Kidney glomerular epithelial cell (primary cell): ENCODE data around the gene BTN2A1.
"Not testable (repeated sequence)": the region's sequence is repeated elsewhere in the genome, so short reads cannot be mapped to it uniquely, and the experiment has no call there.

Experiments used
- DNase-seq: peaks from one replicate; lab custom pipeline; 2025; lab: John Stamatoyannopoulos, UW

The BTN2A1 gene

GRCh38 chr6:26493258-26493657 is 35.5 kb downstream of the BTN2A1 start:
- peak; percentile 12 for DNase-seq

- no peak for DNase-seq
Measured at GRCh38 chr6:26494117-26494516, 36.4 kb downstream of the BTN2A1 start.

- DNase-seq: no peak
Measured at GRCh38 chr6:26495281-26495680, 37.5 kb downstream of the BTN2A1 start.

- DNase-seq: no peak
Measured at GRCh38 chr6:26497610-26498009, 39.9 kb downstream of the BTN2A1 start.

- no peak for DNase-seq
Measured at GRCh38 chr6:26500102-26500501, 42.3 kb downstream of the BTN2A1 start, which contains the start of gene BTN1A1. BTN1A1 (plus strand) TSS chr6:26500303; CDS start chr6:26501287, 984 bp downstream.

GRCh38 chr6:26501482-26501986 is 43.8 kb downstream of the BTN2A1 start:
- DNase-seq: no peak

- peak; percentile 49 for DNase-seq
Measured at GRCh38 chr6:26502165-26502564, 44.4 kb downstream of the BTN2A1 start.

GRCh38 chr6:26502626-26503025 is 44.9 kb downstream of the BTN2A1 start:
- no peak for DNase-seq

- DNase-seq: no peak
Measured at GRCh38 chr6:26507658-26508057, 49.9 kb downstream of the BTN2A1 start.

GRCh38 chr6:26511033-26511432 is 53.3 kb downstream of the BTN2A1 start:
- DNase-seq: not testable (repeated sequence)

GRCh38 chr6:26514984-26515383 is 57.2 kb downstream of the BTN2A1 start:
- DNase-seq: peak; percentile 15

- no peak for DNase-seq
Measured at GRCh38 chr6:26516481-26517427, 59.0 kb downstream of the BTN2A1 start.
